GM04504 (cell line): ENCODE results near the gene SLC8B1.
A peak's percentile ranks its signal among the peaks of the same experiment; 100 is the strongest.
"Not testable (repeated sequence)": the region's sequence is repeated elsewhere in the genome, so short reads cannot be mapped to it uniquely, and the experiment has no call there.

ENCODE experiments used
- DNase-seq: peaks from one replicate; pipeline ENCODE4 v3.0.0-alpha.2; 2012; ENCODE audit warnings: low read depth

Gene SLC8B1

DNA sequence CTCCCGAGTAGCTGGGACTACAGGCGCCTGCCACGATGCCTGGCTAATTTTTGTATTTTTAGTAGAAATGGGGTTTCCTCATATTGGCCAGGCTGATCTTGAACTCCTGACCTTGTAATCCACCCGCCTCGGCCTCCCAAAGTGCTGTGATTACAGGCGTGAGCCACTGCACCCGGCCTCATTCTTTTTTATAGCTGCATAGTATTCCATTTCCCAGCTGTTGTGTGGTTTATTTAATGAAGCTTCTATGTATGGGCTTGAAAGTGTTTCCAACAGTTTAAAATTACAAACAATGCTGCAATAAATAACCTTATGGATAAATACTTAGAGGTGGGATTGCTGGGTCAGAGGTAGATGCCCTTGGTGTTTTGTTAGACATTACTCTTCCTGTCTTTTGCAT lies 19.3 kb upstream of the SLC8B1 start:
- DNase-seq, result not testable (repeated sequence)

DNA sequence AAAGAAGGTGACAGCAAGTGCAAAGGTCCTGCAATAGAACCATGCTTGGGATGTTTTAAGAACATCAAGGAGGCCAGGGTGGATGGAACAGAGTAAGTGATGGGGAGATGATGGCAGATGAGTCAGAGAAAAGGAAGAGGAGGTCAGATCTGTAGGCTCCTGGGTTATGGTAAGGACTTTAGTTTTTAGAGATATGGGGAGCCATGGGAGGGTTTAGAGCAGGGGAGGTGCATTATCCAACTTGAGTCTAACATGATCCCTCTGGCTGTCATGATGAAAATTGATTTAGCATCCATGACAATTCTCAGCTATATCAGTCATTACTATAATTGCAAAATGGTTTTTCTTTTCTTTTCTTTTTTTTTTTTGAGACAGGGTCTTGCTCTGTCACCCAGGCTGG lies 16.2 kb upstream of the SLC8B1 start:
- DNase-seq, result no peak

GRCh38 chr12:113348849-113349536 lies 14.1 kb upstream of the SLC8B1 start:
- DNase-seq, result no peak

GRCh38 chr12:113347892-113348291 lies 13.0 kb upstream of the SLC8B1 start:
- no peak for DNase-seq

DNA sequence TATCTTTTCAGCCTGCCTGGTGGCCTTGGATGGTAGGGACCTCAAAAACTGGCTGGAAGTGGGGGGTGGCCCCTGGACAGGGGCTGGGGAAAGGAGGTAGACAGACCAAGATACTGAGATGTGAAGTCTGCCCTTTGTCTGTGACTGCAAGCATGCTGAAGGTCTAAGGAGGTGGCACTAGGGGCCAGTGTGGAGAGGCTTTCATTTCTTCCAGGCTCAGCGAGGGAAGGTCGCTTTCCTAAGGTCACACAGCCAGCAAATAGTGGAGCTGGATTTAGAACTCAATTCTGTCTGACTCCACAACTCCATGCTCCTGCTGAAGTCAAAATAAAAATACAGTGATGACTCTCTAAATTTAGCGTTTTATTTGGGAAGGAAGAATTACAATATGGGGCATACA lies 12.2 kb upstream of the SLC8B1 start:
- DNase-seq, result no peak

- DNase-seq, result no peak
These were observed 11.4 kb upstream of the SLC8B1 start for GRCh38 chr12:113346353-113346752.

- DNase-seq, result no peak
These were observed 10.4 kb upstream of the SLC8B1 start for GRCh38 chr12:113345318-113345717.

DNA sequence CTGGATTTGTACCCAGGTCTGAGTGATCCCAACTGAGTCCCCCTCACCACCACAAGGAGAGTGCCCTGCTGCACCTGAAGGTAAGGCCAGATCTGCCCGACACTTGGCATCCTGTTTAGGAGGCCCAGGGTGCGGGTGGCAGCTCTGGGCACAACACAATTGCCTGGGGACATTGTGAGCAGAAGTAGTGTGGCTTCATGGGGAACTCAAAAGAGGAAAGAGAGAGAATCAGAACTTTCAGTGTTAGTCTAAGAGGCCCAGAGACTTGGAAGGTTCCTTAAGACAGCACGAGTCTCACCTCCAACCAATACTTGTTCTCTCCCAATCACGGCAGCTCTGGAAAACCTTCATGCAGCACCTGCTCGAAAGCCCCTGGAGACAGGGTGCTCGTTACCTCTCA lies 6.6 kb upstream of the SLC8B1 start:
- DNase-seq, result no peak

DNA sequence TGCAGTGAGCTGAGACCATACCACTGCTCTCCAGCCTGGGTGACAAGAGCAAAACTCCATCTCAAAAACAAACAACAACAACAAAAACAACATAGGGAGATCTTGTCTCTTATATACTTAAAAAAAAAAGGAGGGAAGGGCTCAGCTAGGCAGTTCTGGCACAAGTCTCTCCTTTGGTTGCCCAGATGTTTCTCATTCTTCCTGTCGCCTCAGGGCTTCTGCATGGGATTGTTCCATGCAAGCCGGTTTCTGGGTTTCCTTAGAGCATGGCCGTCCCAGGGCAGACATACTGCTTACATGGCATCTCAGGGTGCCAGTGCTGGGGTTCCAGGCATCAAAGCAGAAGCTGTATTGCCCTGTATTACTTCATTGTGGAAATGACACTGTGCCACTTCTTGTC lies 5.2 kb upstream of the SLC8B1 start:
- DNase-seq, result no peak

DNA sequence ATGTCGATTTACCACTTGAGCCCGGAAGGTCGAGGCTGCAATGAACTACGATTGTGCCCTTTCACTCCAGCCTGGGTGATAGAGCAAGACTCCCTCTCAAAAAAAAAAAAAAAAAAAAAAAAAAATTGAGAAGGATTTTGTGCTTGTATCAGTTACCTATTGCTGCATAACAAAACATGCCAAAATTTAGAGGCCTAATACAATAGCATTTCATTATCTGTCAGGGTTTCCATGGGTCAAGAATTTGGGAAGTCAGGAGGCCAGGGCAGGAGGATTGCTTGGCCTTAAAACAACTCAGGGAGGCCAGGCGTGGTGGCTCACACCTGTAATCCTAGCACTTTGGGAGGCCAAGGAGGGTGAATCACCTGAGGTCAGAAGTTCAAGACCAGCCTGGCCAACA lies 4.6 kb upstream of the SLC8B1 start:
- DNase-seq, result no peak

DNA sequence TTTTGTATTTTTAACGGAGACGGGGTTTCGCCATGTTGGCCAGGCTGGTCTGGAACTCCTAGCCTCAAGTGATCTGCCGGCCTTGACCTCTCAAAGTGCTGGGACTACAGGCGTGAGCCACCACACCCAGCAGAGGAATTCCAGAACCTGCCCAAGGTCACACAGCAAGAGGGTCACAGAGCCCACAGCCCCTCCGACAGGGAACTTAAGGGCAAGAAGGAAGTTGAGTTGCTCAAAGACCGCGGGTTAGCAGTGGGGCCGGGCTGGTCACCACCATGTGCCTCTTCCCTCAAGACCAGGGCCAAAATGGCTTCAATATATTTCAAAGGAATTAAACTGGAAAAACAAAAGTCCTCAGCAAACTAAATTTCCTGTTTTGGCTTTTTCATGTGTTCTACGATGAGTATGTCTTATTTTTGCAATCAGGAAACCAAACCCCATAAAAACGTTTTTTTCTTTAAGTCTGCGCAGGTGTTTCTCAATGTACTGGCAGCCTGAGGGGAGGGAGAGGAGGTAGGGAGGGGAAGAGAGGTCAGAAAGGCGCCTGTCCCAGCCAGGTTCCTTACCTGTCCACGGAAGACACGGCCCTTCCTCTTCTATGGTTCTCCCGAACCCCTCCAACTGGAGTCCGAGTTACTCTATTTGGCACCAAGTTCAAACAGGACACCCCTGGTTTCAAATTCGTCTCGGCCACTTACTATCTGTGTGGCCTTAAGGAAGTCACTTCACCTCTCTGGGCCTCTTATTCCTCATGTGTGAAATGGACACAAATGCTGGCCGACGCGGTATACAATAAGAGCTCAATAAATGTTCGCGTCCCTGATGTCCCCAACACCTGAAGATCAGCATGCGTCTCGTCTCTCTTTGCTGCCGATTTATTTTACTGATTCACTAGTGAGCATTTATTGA lies 778 bp downstream of the SLC8B1 start:
- no peak for DNase-seq

GRCh38 chr12:113333418-113333750 lies 1.5 kb downstream of the SLC8B1 start:
- no peak for DNase-seq

DNA sequence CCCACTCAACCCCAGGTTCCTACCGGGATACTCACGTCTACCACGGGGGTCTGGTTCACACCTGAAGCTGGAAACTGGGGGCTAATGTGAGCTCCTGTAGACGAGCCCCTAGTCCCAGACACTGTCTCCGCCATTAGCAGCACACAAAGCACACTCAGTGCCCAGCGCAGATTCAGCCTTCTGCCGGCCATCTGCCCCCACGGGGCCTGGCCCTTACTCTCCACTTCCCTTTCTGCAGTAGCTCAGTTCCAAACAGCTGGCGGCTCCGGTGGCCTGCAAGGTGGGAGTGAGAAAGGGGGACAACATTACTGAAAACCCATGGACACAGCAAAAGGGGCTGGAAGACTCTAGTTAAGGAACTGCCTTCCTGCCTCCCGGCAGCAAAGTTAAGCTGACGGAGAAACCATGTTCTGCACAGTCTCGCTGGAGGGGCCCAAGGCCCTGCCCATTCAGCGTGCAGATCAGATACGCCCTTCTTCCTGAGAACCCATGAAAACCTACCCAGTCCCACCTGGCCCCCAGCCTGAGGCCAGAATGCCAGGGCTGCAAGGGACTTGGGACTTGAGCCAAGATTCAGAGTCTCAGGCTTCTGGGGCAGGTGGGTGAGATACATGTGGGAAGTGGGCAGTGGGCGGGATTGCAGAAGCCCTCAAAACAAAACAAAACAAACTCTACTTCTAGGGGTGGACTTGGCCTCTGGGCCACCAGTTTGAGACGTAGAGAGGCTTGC lies 2.1 kb downstream of the SLC8B1 start:
- DNase-seq, result no peak

- no peak for DNase-seq
These were observed 4.4 kb downstream of the SLC8B1 start for GRCh38 chr12:113330505-113330904.

DNA sequence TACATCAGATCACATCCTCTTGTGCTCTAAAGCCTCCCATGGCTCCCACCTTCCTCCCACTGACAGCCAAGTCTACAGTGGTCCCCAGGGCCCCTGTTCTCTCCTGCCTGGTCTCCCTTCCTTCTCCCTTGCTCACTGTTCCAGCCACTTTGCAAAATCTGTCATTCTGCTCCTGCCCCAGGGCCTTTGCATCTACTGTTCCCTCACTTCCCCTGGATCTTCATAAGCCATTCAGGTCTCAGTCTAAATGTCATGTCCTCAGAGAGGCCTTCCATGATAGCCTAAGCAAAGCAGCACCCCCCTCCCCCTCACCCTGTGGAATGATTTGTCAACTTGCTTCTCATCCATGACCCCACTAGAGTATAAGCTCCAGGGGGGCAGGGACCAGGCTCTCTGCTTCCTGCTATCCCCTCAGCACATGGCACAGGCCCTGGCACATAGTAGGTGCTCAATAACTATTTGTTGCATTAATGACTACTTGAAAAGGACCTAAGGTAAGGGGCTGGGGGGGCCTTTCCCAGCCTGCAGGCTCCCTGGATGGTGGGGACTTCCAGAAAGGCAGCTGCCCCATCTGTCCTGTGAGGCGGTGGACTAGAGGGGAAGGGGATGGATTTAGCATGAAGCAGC lies 5.0 kb downstream of the SLC8B1 start:
- no peak for DNase-seq

DNA sequence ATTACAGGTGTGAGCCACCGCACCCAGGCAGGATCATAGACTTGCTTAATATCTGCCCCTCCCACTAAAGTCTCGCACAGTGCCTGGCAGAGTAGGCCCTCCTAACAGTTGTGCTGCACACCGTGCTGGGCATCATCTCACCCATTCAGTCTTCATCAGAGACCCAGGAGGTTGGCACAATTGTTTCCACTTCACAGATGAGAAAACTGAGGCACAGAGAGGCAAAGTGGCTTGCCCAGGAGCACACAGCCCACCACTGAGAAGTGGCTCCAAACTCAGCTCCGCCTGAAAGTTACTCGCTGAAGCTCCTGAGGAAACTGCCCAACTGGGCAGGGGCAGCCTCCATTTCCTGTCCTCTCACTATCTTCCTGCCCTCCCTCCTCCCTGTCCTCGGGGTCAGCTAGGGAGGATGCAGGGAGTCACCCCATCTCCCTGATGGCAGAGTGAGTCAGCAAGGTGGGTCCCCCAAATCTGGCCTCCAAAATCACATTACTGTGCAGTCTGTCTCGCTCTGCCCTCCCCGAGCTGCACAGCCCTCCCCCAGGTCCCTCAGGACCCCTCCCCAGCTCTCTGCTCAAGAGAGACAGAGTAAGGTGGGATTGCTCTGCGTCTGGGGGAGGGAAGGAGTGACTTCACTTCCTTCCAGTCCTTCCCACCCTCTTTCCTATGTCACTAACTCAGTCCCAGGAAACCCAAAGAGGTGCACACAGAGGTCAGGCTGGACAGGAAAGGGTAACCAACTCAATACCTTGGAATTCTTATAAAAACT lies 5.7 kb downstream of the SLC8B1 start:
- no peak for DNase-seq

GRCh38 chr12:113328368-113328889 lies 6.5 kb downstream of the SLC8B1 start:
- no peak for DNase-seq

DNA sequence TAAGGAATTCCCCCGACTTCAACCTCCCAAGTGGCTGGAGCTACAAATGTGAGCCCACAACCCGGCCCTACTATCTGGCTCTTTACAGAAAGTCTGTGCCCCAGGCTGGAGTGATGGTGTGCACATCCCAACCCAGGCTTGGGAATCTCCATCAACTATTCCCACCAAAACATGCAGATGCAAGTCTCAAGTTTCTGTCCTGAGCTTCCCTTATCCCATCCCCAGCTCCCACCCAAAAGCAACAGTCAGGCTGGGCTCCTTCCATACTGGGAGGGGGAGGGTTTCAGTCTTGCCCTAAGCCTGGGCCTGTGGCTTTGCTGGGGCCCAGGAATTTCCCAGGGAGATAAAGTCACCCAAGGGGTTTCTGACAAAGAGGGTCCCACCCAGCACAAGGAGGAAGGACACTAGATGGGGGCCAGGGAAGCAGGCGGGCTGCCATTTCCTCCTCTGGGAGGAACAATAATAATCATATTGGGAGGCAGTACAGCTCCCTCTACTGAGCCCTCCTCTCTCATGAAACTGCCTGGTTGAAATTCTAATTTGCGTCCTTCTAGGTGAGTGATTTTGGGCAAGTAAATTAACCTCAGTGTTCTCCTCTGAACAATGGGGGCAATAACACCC lies 8.0 kb downstream of the SLC8B1 start:
- DNase-seq, result no peak

DNA sequence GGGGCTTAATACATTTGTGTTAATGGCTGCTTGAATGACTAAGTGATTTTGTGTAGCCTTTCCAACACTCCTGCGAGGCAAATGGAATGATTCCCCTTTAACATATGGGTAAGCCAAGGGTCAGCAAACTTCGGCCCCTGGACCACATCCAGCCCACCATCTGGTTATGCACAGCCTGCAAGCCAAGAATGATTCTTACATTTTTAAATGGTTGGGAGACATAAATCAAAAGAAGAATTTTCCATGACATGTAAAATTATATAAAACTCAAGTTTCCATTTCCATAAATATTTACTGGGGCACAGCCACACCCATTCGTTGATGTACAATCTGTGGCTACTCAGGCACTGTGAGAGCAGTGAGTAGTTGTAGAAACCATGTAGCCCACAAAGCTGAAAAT lies 9.0 kb downstream of the SLC8B1 start:
- DNase-seq, result peak; percentile 85

GRCh38 chr12:113322343-113322742 lies 12.6 kb downstream of the SLC8B1 start:
- DNase-seq, result peak; percentile 71

GRCh38 chr12:113320401-113320800 lies 14.5 kb downstream of the SLC8B1 start:
- DNase-seq, result no peak
